ENCODE results near the gene SLC35E3.
A peak's percentile ranks its signal among the peaks of the same experiment; 100 is the strongest.

The SLC35E3 gene

DNA sequence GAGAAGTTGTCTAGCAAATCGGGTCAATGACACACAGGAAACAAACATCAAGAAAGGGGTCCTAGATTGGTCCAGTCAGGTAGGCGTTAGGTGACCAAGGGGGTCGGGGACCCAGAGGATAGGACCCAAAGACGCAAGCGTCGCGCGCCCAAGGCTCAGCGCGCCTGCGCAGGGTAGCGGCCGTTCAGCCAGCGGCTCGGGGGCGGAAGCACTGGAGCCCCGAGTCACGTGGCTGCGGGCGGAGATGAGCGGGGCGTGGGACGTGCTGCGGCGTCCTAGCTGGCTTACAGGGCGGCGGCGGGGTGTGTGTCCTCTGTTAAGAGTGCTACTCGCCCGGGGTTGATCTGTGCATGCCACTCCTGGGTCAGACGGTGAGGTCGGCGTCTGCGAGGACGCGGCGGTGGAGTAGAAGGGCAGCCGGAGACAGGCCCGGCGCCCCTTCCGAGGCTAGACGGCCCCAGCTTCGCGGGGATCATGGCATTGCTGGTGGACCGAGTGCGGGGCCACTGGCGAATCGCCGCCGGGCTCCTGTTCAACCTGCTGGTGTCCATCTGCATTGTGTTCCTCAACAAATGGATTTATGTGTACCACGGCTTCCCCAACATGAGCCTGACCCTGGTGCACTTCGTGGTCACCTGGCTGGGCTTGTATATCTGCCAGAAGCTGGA lies at the start of gene SLC35E3:
SLC35E3 (plus strand) TSS at position 273 of the 668 bp plus-strand sequence; CDS start at position 475, 202 bp downstream.
- DNase-seq: peak; percentile 88

DNA sequence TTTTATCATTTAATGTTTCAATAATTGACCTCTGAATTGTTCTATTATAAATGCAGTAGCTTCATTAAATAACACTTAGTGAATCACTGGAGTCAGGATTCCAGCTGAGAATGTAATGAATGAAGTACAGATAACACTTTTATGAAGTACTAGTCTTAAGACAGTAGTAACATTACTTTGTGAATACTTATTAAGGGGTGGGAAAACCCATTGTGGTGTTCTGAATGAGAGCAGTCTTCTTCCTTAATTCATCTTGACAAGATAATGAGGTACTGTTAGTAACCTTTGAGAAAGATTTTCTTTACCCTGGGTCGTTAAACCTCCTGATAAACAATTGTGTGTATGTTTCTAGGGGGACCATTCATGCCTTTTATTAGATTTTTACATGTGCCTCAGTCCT lies 46.5 kb upstream of the SLC35E3 start:
- DNase-seq: no peak

DNA sequence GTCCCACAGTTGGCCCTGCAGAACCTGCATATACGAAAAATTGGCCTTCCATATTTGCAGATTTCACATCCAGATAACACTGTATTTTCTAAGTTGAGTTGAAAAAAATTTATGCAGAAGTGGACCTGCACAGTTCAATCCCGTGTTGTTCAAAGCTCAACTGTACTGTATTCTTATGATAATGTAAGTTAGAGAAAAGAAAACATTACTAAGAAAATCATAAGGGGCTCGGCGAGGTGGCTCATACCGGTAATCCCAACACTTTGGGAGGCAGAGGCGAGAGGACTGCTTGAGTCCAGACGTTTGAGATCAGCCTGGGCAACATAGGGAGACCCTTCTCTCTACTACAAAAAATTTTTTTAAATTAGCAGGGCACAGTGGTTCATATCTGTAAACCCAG lies 18.2 kb upstream of the SLC35E3 start:
- no peak for DNase-seq

DNA sequence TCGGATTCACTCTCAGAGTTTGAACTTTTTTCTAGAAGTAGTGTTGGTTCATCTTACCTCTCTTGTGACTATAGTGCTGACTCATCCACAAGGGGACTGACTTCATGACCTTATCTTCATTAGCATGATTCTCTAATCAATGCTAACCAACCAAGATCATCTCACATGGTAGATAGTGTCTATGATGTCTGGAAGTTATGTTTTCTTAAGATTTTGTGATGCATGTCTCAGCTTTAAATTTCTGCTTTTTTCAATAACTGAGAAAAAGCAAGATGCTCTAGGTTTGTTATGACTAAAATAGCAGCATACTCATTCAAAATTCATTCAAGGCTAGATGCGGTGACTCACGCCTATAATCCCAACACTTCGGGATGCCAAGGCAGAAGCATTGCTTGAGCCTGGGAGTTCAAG lies 12.3 kb upstream of the SLC35E3 start:
- no peak for DNase-seq

DNA sequence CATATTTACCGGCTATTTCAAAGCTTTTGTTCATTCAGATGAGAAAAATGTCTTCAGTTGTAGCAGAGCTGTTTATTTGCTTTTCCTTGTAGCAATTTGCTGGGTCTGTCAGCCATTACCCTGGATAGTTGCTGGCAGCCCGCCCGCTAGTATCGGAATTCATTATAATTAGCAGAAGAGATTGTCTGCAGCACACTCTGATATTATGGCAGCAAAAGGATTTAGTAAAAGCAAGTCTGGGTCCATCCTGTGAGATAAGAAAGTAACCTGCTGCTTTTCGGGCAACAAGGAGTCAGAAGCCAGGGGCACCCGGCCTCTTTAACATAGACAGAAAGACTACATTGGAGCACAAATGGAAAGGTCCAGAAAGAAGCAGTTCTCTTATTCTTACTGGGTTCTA lies 6.1 kb upstream of the SLC35E3 start:
- DNase-seq: no peak

DNA sequence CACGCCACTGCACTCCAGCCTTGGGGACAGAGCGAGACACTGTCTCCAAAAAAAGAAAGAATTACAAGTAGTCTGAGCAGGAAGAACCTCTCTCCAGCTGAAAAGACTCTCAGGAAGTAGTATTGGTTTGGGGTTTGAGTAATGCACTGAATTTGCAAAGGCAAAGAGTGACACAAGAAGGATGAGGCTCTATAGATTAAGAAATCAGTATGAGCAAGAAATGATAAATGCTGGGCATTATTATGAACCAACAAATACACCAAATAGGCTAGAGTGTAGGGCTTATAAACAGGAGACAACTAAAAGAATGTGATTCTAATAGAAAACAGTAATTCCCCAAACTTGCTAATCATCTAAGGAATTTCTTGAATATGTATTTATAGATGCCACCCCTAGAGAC lies 2.6 kb upstream of the SLC35E3 start:
- no peak for DNase-seq

DNA sequence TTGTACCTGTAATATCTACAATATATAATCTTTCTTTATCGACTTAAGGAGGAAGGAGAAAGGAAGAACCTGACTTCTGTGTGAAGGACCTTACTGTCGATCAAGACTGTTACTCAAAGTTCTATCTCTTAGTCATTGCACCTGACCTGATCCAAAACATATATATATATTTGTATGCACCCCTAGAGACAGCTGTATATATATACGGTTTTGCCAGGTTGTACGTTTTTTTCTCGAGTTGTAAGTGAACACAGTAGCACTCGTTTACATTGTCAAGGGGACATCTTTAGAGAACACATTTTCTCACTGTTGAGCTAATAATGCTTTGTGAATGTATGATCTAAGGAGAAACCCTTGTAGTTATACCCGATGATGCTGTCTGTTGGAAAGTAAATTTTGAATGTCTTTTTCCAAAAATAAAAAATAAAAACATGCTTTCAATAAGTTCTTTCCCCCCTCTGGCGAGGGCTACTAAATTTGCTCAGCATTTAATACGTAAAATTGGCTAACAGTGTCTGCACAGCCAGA lies 536 bp upstream of the SLC35E3 start:
- DNase-seq: peak; percentile 27

DNA sequence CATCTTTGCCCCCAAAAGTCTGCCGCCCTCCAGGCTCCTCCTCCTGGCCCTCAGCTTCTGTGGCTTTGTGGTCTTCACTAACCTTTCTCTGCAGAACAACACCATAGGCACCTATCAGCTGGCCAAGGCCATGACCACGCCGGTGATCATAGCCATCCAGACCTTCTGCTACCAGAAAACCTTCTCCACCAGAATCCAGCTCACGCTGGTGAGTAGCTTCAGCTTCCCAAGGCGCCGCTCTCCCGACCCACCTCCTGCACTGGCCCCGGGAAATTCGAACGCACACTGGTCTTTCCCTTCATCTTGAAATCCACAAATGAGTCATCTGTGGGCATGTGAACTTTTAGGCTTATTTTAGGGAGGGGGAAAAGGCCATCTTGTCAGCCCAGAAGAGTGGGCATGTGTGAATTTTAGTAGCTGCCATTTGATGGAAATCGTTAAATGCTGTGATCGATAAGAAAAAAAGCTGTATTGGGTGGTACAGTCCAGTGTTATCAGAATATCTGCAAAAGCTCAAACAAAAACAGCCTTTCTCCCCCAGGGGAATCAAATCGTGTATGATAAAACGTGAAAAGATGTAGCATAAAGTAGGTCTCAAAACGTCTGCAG lies 700 bp downstream of the SLC35E3 start:
- DNase-seq: no peak

DNA sequence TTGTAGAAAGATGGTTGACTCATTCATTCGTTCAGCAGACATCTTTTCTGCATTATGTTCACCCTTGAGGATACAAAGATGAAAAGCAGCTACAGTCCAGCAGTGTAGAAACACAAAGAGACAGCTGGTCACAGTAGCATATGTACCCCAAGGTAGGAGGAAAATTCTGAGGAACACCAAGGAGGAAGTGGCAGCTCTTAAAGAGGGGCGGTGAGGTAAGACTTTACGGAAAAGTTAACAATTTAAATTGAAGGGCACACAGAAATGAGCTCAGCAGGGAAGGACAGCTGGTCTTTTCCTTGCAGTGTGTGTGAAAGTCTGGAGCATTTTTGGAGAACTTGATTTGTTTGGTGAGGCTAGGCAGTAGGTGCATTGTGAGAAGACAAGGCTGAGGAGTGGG lies 3.5 kb downstream of the SLC35E3 start:
- no peak for DNase-seq

- DNase-seq: no peak
These were observed 3.9 kb downstream of the SLC35E3 start for GRCh38 chr12:68749861-68750260.

- DNase-seq: no peak
These were observed 4.5 kb downstream of the SLC35E3 start for GRCh38 chr12:68750506-68750905.

DNA sequence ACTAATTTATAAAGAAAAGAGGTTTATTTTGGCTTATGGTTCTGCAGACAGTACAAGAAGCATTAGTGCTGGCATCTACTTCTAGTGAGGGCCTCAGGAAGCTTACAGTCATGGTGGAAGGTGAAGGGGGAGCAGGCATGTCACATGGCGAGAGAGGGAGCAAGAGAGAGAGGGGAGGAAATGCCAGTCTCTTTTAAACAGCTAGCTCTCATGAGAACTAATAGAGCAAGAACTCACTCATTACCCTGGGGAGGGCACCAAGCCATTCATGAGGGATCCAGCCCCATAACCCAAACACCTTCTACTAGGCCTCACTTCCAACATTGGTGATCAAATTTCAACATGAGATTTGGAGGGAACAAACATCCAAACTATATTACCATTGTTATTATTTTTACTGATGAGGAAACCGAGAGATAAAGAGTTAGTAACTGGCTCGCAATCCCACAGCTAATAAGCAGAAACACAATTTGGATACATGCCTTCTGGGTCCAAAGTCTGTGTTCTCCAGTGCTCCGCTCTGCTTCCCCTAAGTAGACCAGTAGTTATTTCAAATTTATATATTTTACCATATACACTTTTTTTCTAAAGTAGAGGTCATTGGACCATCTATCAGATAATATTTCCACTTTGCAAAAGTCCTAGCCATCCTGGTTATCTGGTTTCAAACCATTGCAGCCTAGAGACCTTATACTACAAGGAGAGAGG lies 9.7 kb downstream of the SLC35E3 start:
- no peak for DNase-seq

GRCh38 chr12:68759852-68760251 lies 13.9 kb downstream of the SLC35E3 start:
- no peak for DNase-seq

DNA sequence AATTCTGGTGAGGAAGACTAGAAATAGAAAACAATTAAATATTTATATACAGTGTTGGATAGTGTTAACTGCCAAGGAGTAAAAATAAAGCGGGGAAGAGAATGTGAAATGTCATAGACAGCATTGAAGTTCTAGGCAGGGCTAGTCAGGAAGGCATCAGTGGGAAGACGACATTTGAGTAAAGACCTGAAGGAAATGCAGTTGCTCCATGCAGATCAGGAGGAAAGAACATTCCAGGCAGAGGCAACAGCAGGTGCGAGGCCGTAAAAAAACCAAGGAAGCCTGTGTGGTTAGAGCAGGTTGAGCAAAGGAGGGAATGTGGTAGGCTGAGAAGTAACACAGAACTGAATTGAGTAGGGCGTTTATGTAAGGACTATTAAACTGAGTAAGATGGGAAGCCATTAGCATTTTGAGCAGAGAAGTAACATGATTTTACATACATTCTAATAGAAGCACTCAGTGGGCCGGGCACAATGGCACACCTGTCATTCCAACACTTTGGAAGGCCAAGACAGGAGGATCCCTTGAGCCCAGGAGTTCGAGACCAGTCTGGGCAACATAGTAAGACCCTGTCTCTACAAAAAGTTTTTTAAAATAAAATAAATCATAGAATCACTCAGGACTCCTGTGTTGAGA lies 14.9 kb downstream of the SLC35E3 start:
- no peak for DNase-seq

GRCh38 chr12:68761442-68761812 lies 15.5 kb downstream of the SLC35E3 start:
- no peak for DNase-seq

DNA sequence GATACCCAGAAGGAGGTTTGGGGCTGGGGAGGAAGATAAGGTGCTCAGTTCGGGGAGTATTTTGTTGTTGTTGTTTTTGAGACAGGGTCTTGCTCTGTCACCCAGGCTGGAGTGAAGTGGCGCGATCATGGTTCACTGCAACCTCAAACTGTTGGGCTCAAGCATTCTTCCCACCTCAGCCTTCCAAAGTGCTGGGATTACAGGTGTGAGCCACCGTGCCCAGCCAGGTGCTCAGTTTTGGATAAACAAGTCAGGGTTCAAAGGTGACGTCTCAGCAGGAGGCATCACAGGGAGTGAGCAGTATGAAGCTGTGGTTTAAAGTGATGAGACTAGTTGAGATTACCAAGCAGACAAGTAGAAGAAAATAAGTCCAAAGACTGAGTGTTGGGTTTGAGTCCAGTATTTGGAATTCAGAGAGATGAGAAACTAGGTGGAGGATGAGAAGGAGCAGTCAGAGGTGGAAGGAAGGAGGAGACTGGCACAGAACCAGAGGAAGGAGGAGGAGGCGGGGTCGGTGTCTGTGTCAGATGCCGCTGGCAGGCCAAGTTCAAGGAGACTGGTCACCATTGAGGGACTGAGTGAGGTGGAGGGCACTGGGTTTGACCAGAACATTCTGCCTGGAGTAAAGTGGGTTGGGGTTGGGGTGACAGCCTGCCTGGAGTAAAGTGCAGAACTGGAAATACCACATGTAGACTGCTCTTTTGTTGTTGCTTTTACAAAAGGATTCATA lies 16.1 kb downstream of the SLC35E3 start:
- DNase-seq: no peak

GRCh38 chr12:68762691-68763090 lies 16.7 kb downstream of the SLC35E3 start:
- no peak for DNase-seq

GRCh38 chr12:68765696-68766095 lies 19.7 kb downstream of the SLC35E3 start:
- no peak for DNase-seq

DNA sequence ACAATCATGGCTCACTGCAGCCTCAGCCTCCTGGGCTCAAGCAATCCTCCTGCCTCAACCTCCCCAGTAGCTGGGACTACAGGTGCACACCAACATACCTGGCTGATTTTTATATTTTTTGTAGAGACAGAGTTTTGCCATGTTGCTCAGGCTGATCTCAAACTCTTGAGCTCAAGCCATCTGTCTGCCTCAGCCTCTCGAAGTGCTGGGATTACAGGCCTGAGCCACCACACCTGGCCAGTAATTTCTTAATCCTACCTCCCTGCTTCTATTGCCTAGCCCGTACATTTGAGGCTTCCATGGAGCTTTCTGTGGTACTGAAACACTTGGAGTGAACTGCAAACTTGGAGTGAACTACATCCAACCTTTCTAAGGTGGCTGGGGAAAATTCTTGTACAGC lies 20.7 kb downstream of the SLC35E3 start:
- DNase-seq: no peak

DNA sequence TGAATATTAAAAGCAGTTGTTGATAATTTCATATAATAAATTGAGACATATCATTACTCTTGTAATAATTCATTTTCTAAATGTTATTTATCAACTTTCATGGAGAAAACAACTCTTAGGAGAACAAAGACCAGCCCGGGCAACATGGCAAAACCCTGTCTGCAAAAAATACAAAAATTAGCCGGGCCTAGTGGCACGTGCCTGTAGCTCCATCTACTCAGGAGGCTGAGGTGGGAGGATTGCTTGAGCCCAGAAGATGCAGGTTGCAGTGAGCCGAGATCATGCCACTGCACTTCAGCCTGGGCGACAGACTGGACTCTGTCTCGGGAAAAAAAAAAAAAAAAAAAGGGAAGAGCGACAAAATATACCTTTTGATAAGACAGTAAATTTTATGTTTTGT lies 21.2 kb downstream of the SLC35E3 start:
- no peak for DNase-seq

GRCh38 chr12:68768431-68768939 lies 22.5 kb downstream of the SLC35E3 start:
- DNase-seq: no peak

DNA sequence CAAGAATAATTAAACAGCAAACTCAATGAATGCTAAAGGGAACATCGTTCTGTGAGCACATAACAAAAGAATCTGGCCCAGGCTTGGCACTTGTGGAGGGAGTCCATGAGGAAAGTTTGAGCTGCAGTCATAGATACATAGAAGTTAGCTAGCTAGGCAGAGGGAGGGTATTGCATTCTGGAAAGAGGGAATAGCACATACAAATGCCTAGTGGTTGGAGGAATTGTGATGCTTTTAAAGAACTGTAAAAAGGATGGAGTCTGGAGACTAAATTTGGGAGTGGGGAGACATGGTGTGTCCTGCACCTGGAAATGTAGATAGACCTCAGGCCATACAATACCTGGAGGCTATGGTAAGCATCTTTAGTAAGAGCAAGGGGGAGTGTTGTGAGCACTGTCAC lies 24.0 kb downstream of the SLC35E3 start:
- DNase-seq: no peak

All from NCI-H1092 treated with DMSO at 0.1 percent for 48 hours (cell line).